MM.1S (cell line): ENCODE results near the gene LHPP.

ENCODE experiments used
- CTCF ChIP-seq: fragments of 300-600 bp; sonication (generic); IDR thresholded peaks from 2 replicates; pipeline ENCODE4 v1.5.1; 2016; ENCODE audit warnings: antibody characterized with exemption, low read length, mixed read lengths
- EZH2 ChIP-seq: fragments of 300-600 bp; sonication (generic); optimal IDR thresholded peaks from 2 replicates; pipeline ENCODE3; 2017; ENCODE audit warnings: low read depth, mild to moderate bottlenecking, antibody characterized with exemption, low read length, mixed read lengths

GRCh38 chr10:124481717-124482116, 20.1 kb downstream of the LHPP start:
- TF ChIP-seq CTCF (no peak), EZH2 (no peak)
